ENCODE measurements around the gene ASTL. TPM values are rescaled to one million over a fixed set of nuclear protein-coding genes. Genes with fewer than 3 reads are reported as not detected.

The ASTL gene
- total and polyA plus RNA-seq, 9 of the 15 experiments (the other 6 are each of a cell fraction or from before 2014, with no cell fraction given), result not detected

- Histone ChIP-seq H4K20me1 (replicated peaks; ENCODE audit: control insufficient read depth, insufficient read depth, low read length) (no peaks in the 10 kb centered on the region; the same call in 1 of the 2 replicates), H3K79me2 (ENCODE audit: control insufficient read depth, insufficient read depth, low read length) (no peaks in the 10 kb centered on the region), H3K4me3 (no peak overlapping the region), H3K9ac (ENCODE audit: insufficient read depth in 1 of 2, low read depth in 2 of 2, low read length in 2 of 2) (no peak overlapping the region), H3K4me1 (replicated peaks in 1 of 2; ENCODE audit: control insufficient read depth in 2 of 2, insufficient read depth in 2 of 2, low read length in 2 of 2) (peaks cover 0 to 17% of the 10 kb centered on the region in 2 experiments; a peak in 2 of 5 replicates), H3K4me2 (ENCODE audit: insufficient read depth, low read length) (no peak overlapping the region), H2AFZ (ENCODE audit: low read depth, low read length) (no peak overlapping the region), H3K27ac (ENCODE audit: extremely low read depth, low read depth, low read length) (no peak overlapping the region), H3K9me3 (replicated peaks; ENCODE audit: control insufficient read depth, insufficient read depth, low read depth, low read length) (no peaks in the 10 kb centered on the region), H3K9me1 (ENCODE audit: control insufficient read depth, insufficient read depth, low read length) (no peaks in the 10 kb centered on the region), H3K36me3 (ENCODE audit: control insufficient read depth, insufficient read depth, low read length) (peaks cover 44% of the 10 kb centered on the region), H3K27me3 (ENCODE audit: control insufficient read depth in 2 of 2, insufficient read depth in 2 of 2, low read length in 2 of 2) (no peaks in the 10 kb centered on the region)
- in situ Hi-C loops (cut with MboI) (no loop called here), intact Hi-C loops (cut with micrococcal nuclease) (no loop called here)
- ChIA-PET CTCF (ENCODE audit: low intra/inter-chr PET ratio) (no interaction called here), POLR2A (interaction anchor here (0.6 to 1.0 kb wide), 3 partner anchors 9 to 41 kb away, joined by 3 read pairs; no protein-coding TSS in a partner anchor)
- no peak for DNase-seq (ENCODE audit: extremely low read depth in 1 of 4, low spot score in 3 of 4)
- FAIRE-seq, result no peak
- no TSS peak for BruUV-seq (replicated peaks)
- WGBS (ENCODE audit: insufficient coverage, low coverage, missing lambda C conversion rate), result 89% methylated on average over 8 of the region's 8 CpGs
- peak; percentile 16; the same call in 2 of the 3 replicates for ATAC-seq
- TF ChIP-seq, protein P1, sequence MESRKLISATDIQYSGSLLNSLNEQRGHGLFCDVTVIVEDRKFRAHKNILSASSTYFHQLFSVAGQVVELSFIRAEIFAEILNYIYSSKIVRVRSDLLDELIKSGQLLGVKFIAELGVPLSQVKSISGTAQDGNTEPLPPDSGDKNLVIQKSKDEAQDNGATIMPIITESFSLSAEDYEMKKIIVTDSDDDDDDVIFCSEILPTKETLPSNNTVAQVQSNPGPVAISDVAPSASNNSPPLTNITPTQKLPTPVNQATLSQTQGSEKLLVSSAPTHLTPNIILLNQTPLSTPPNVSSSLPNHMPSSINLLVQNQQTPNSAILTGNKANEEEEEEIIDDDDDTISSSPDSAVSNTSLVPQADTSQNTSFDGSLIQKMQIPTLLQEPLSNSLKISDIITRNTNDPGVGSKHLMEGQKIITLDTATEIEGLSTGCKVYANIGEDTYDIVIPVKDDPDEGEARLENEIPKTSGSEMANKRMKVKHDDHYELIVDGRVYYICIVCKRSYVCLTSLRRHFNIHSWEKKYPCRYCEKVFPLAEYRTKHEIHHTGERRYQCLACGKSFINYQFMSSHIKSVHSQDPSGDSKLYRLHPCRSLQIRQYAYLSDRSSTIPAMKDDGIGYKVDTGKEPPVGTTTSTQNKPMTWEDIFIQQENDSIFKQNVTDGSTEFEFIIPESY (CRISPR knock-in tag; IDR thresholded peaks at IDR 0.05), result peak; percentile 39; the same call in 1 of the 2 replicates
- TF ChIP-seq SP1 (CRISPR knock-in tag; IDR thresholded peaks at IDR 0.05) (no peak), ZBTB8A (IDR thresholded peaks at IDR 0.05; ENCODE audit: partially characterized antibody) (no peak), BRCA1 (IDR thresholded peaks at IDR 0.05) (no peak), BRCA1 (CRISPR knock-in tag; IDR thresholded peaks at IDR 0.05) (no peak), BRF2 (IDR thresholded peaks at IDR 0.05; ENCODE audit: borderline replicate concordance, insufficient read depth, insufficient read length) (no peak), CAMTA2 (CRISPR knock-in tag; conservative IDR thresholded peaks at IDR 0.05) (0 out of 2 replicates have a peak, but pooled peaks have one; percentile 18), TFAM (CRISPR knock-in tag; conservative IDR thresholded peaks at IDR 0.05) (no peak), NONO (IDR thresholded peaks at IDR 0.05; ENCODE audit: low read depth in 2 of 2, low read length in 1 of 2) (no peak), POLR2AphosphoS5 (IDR thresholded peaks at IDR 0.05; ENCODE audit: control insufficient read depth, insufficient read depth, low read depth, low read length) (0 out of 2 replicates have a peak, but pooled peaks have one; percentile 20), SUPT5H (IDR thresholded peaks at IDR 0.05) (peak; percentile 55), ZNF79 (CRISPR knock-in tag; IDR thresholded peaks at IDR 0.05; ENCODE audit: low read depth) (no peak), POLR2B (IDR thresholded peaks at IDR 0.05; ENCODE audit: low read depth, partially characterized antibody) (peak; percentile 68), RBM39 (optimal IDR thresholded peaks at IDR 0.05; ENCODE audit: low read depth, low read length) (no peak)
- TF ChIP-seq, protein P2, sequence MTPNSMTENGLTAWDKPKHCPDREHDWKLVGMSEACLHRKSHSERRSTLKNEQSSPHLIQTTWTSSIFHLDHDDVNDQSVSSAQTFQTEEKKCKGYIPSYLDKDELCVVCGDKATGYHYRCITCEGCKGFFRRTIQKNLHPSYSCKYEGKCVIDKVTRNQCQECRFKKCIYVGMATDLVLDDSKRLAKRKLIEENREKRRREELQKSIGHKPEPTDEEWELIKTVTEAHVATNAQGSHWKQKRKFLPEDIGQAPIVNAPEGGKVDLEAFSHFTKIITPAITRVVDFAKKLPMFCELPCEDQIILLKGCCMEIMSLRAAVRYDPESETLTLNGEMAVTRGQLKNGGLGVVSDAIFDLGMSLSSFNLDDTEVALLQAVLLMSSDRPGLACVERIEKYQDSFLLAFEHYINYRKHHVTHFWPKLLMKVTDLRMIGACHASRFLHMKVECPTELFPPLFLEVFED (CRISPR knock-in tag; conservative IDR thresholded peaks at IDR 0.05), result no peak
- TF ChIP-seq, protein P3, sequence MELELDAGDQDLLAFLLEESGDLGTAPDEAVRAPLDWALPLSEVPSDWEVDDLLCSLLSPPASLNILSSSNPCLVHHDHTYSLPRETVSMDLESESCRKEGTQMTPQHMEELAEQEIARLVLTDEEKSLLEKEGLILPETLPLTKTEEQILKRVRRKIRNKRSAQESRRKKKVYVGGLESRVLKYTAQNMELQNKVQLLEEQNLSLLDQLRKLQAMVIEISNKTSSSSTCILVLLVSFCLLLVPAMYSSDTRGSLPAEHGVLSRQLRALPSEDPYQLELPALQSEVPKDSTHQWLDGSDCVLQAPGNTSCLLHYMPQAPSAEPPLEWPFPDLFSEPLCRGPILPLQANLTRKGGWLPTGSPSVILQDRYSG (tag; conservative IDR thresholded peaks at IDR 0.05; ENCODE audit: low read depth), result no peak
- TF ChIP-seq, protein P4, sequence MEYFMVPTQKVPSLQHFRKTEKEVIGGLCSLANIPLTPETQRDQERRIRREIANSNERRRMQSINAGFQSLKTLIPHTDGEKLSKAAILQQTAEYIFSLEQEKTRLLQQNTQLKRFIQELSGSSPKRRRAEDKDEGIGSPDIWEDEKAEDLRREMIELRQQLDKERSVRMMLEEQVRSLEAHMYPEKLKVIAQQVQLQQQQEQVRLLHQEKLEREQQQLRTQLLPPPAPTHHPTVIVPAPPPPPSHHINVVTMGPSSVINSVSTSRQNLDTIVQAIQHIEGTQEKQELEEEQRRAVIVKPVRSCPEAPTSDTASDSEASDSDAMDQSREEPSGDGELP (CRISPR knock-in tag; IDR thresholded peaks at IDR 0.05; ENCODE audit: borderline replicate concordance), result no peak
Measured at GRCh38 chr2:96184188-96184587, 45.9 kb upstream of the ASTL start.
